GM10847 (cell line): ENCODE measurements around the gene KDM2A.

Source experiments
- POLR2A ChIP-seq: IDR thresholded peaks from 2 replicates; pipeline ENCODE4 v1.6.1; 2011; ENCODE audit not compliant: insufficient read length; ENCODE audit errors: extremely low read depth

The KDM2A gene

GRCh38 chr11:67279589-67280340, 160.7 kb downstream of the KDM2A start:
- TF ChIP-seq POLR2A = no peak

- TF ChIP-seq POLR2A = no peak
Measured at GRCh38 chr11:67280341-67280787, 161.3 kb downstream of the KDM2A start.

- no peak for TF ChIP-seq POLR2A
Measured at GRCh38 chr11:67280788-67281551, 161.9 kb downstream of the KDM2A start.

GRCh38 chr11:67281552-67282150, 162.6 kb downstream of the KDM2A start:
- TF ChIP-seq POLR2A = no peak

GRCh38 chr11:67282155-67282875, 163.3 kb downstream of the KDM2A start:
- no peak for TF ChIP-seq POLR2A

- no peak for TF ChIP-seq POLR2A
Measured at GRCh38 chr11:67282876-67283371, 163.9 kb downstream of the KDM2A start.

GRCh38 chr11:67283481-67283963, 164.5 kb downstream of the KDM2A start:
- no peak for TF ChIP-seq POLR2A

GRCh38 chr11:67284811-67285540, 165.9 kb downstream of the KDM2A start:
- TF ChIP-seq POLR2A = no peak

- no peak for TF ChIP-seq POLR2A
Measured at GRCh38 chr11:67285541-67286498, 166.8 kb downstream of the KDM2A start.

GRCh38 chr11:67286621-67287333, 167.7 kb downstream of the KDM2A start:
- no peak for TF ChIP-seq POLR2A

- TF ChIP-seq POLR2A = no peak
Measured at GRCh38 chr11:67287355-67288197, 168.5 kb downstream of the KDM2A start.

- TF ChIP-seq POLR2A = no peak
Measured at GRCh38 chr11:67288198-67288451, 169.1 kb downstream of the KDM2A start.
